ENCODE data around the gene DAPK3. TPM values are rescaled to one million over a fixed set of nuclear protein-coding genes. Genes with fewer than 3 reads are reported as not detected.
"Not testable (repeated sequence)": the region's sequence is repeated elsewhere in the genome, so short reads cannot be mapped to it uniquely, and the experiment has no call there.

The DAPK3 gene
- total RNA-seq, 1 experiment from 2014 or later, result 54.5 TPM

- no peak for DNase-seq (ENCODE audit: low spot score)
These were observed 8.4 kb upstream of the DAPK3 start for GRCh38 chr19:3979289-3979673.

GRCh38 chr19:3978145-3978544 is 7.2 kb upstream of the DAPK3 start:
- DNase-seq (ENCODE audit: low spot score), result no peak

GRCh38 chr19:3977242-3978143 is 6.6 kb upstream of the DAPK3 start:
- no peak for DNase-seq (ENCODE audit: low spot score)

GRCh38 chr19:3976495-3977241 is 5.8 kb upstream of the DAPK3 start:
- DNase-seq (ENCODE audit: low spot score), result no peak

- DNase-seq (ENCODE audit: low spot score), result no peak
These were observed 4.8 kb upstream of the DAPK3 start for GRCh38 chr19:3975637-3976087.

- DNase-seq (ENCODE audit: low spot score), result no peak
These were observed 4.2 kb upstream of the DAPK3 start for GRCh38 chr19:3975144-3975543.

GRCh38 chr19:3970313-3970807 is 539 bp downstream of the DAPK3 start:
- DNase-seq (ENCODE audit: low spot score), result no peak

- peak; percentile 59 for DNase-seq (ENCODE audit: low spot score)
These were observed 1.2 kb downstream of the DAPK3 start for GRCh38 chr19:3969435-3970312.

- peak; percentile 97 for DNase-seq (ENCODE audit: low spot score)
These were observed 2.1 kb downstream of the DAPK3 start for GRCh38 chr19:3968556-3969434.

- DNase-seq (ENCODE audit: low spot score), result not testable (repeated sequence)
These were observed 2.9 kb downstream of the DAPK3 start for GRCh38 chr19:3967983-3968382.

GRCh38 chr19:3966051-3967017 is 4.6 kb downstream of the DAPK3 start:
- no peak for DNase-seq (ENCODE audit: low spot score)

GRCh38 chr19:3964256-3965194 is 6.4 kb downstream of the DAPK3 start:
- DNase-seq (ENCODE audit: low spot score), result no peak

- no peak for DNase-seq (ENCODE audit: low spot score)
These were observed 7.2 kb downstream of the DAPK3 start for GRCh38 chr19:3963458-3964255.

GRCh38 chr19:3961007-3961406 is 9.9 kb downstream of the DAPK3 start:
- no peak for DNase-seq (ENCODE audit: low spot score)

GRCh38 chr19:3959766-3960131 is 11.2 kb downstream of the DAPK3 start:
- DNase-seq (ENCODE audit: low spot score), result no peak

- no peak for DNase-seq (ENCODE audit: low spot score)
These were observed 11.8 kb downstream of the DAPK3 start for GRCh38 chr19:3958836-3959765.
